ENCODE data around the gene SLC1A7.

DNA sequence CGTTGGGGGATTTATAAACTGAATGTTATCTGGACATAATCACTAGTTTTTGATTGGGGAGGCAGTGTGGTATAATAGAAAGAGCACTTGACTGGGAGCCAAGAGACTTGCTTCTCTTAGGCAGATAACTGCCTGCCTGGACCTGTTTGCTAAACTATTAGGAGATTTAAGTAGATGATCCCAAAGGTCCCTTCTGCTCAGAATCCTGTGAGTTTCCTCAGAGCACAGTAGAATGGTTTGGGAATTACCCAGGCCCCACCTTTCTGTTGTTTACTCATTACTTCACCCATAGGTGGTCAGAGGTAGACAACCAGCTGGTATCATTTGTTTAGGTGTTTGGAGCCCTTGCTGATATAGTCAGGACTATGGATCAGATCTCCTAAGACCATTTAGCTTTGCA, 90.8 kb downstream of the SLC1A7 start:
- TF ChIP-seq GATA3 (IDR thresholded peaks at IDR 0.05; ENCODE audit: low read depth, low read length) (no peak), GATA2 (IDR thresholded peaks at IDR 0.05; ENCODE audit: low read depth, low read length) (no peak)

All from SH-SY5Y (cell line).